BJ (cell line): ENCODE data around the gene SGK2. TPM values are rescaled to one million over a fixed set of nuclear protein-coding genes. Genes with fewer than 3 reads are reported as not detected.

Experiments
- CTCF ChIA-PET: fragments of 350-600 bp; formaldehyde crosslinking; extraction: SDS; loops from one replicate; lab custom pipeline; 2021; ENCODE audit warnings: antibody characterized with exemption, inconsistent platforms; lab: Yijun Ruan, JAX
- POLR2A ChIA-PET: fragments of 300-600 bp; sonication (Branson Sonifier 250); formaldehyde crosslinking; extraction: SDS; loops from one replicate; lab custom pipeline; 2021; ENCODE audit warnings: antibody characterized with exemption; lab: Charles Lee
- DNase-seq: peaks from one replicate; pipeline ENCODE4 v3.0.0-alpha.2; 2011; ENCODE audit warnings: low read depth
- H3K27me3 ChIP-seq: 2 replicates; pipeline ENCODE4 v1.6.0; 2011; ENCODE audit warnings: low read length; ENCODE audit not compliant: control insufficient read depth, insufficient read depth
- H3K36me3 ChIP-seq: 2 replicates; pipeline ENCODE4 v1.5.1; 2011; ENCODE audit warnings: low read length; ENCODE audit not compliant: control insufficient read depth, insufficient read depth
- H3K4me3 ChIP-seq: 2 replicates; pipeline ENCODE4 v1.5.1; 2011; ENCODE audit warnings: low read depth, mild to moderate bottlenecking, control low read depth, low read length
- CTCF ChIP-seq: IDR thresholded peaks from 2 replicates; pipeline ENCODE4 v1.5.1; 2011; ENCODE audit warnings: low read depth, mild to moderate bottlenecking, control low read depth, inconsistent platforms, low read length, moderate library complexity; ENCODE audit not compliant: insufficient read depth
- polyA plus RNA-seq: library from polyadenylated mRNA; depleted of rRNA; stranded (reverse); fragments of >200 nt; gene quantifications from 2 replicates; pipeline ENCODE4 v1.2.3, GENCODE V29; 2011

Gene SGK2
- polyA plus RNA-seq, 1 experiment, result 0.16 TPM

- Histone ChIP-seq H3K27me3 (no peaks in the 10 kb centered on the region), H3K4me3 (no peak overlapping the region), H3K36me3 (no peaks in the 10 kb centered on the region; the same call in 1 of the 2 replicates)
- POLR2A ChIA-PET, result interaction anchor here (0.5 kb wide), 1 partner anchor 79 kb away, joined by 5 read pairs; no protein-coding TSS in a partner anchor
- no peak for DNase-seq
- CTCF ChIA-PET, result interaction anchor here (1.0 to 6.8 kb wide), 4 partner anchors 19 to 540 kb away, joined by 3 to 119 read pairs (median 18); partner anchors contain the start of gene SGK2
- TF ChIP-seq CTCF, result no peak
Measured at GRCh38 chr20:43539975-43540672, 18.7 kb upstream of the SGK2 start.

GRCh38 chr20:43540673-43541060, 18.2 kb upstream of the SGK2 start:
- Histone ChIP-seq H3K27me3 (no peaks in the 10 kb centered on the region), H3K36me3 (no peaks in the 10 kb centered on the region; the same call in 1 of the 2 replicates), H3K4me3 (no peak overlapping the region)
- TF ChIP-seq CTCF, result no peak
- DNase-seq, result no peak
- ChIA-PET POLR2A (interaction anchor here (0.5 kb wide), 1 partner anchor 79 kb away, joined by 5 read pairs; no protein-coding TSS in a partner anchor), CTCF (interaction anchor here (3.7 to 6.8 kb wide), 2 partner anchors 19 to 151 kb away, joined by 27 to 119 read pairs; partner anchors contain the start of gene SGK2)

GRCh38 chr20:43541214-43541613, 17.6 kb upstream of the SGK2 start:
- Histone ChIP-seq H3K36me3 (no peaks in the 10 kb centered on the region; the same call in 1 of the 2 replicates), H3K4me3 (no peak overlapping the region), H3K27me3 (no peaks in the 10 kb centered on the region)
- ChIA-PET POLR2A (no interaction called here), CTCF (interaction anchor here (3.7 to 6.8 kb wide), 2 partner anchors 18 to 150 kb away, joined by 27 to 119 read pairs; partner anchors contain the start of gene SGK2)
- DNase-seq, result no peak
- no peak for TF ChIP-seq CTCF

- CTCF ChIA-PET, result no interaction called here
- no peak for DNase-seq
- H3K27me3 ChIP-seq, result no peaks in the 10 kb centered on the region
- no peaks in the 10 kb centered on the region; the same call in 1 of the 2 replicates for H3K36me3 ChIP-seq
- no peak overlapping the region for H3K4me3 ChIP-seq
- POLR2A ChIA-PET, result no interaction called here
- TF ChIP-seq CTCF, result no peak
Measured at GRCh38 chr20:43542161-43542560, 16.7 kb upstream of the SGK2 start.

- no peak for TF ChIP-seq CTCF
- POLR2A ChIA-PET, result no interaction called here
- no peaks in the 10 kb centered on the region; the same call in 1 of the 2 replicates for H3K36me3 ChIP-seq
- H3K4me3 ChIP-seq, result no peak overlapping the region
- CTCF ChIA-PET, result no interaction called here
- no peak for DNase-seq
- no peaks in the 10 kb centered on the region for H3K27me3 ChIP-seq
Measured at GRCh38 chr20:43542674-43543073, 16.2 kb upstream of the SGK2 start.
